Measurements from ENCODE around the gene CNTF. TPM values are rescaled to one million over a fixed set of nuclear protein-coding genes. Genes with fewer than 3 reads are reported as not detected.

Gene CNTF
- total and polyA plus RNA-seq, 4 donors = 0.28 to 2.0 (median 1.0) TPM

DNA sequence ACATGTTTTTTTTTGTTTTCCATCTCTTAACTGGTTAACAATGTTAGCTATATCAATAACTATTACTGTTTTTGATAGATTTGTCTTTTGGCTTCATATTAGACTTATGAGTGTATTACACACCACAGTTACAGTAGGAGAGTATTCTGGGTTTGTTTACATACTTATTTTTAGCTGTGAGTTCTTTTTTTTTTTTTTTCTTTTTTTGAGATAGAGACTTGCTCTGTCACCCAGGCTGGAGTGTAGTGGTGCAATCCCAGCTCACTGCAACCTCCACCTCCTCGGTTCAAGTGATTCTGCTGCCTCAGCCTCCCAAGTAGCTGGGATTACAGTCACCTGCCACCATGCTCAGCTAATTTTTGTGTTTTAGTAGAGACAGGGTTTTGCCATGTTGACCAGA, 28.0 kb downstream of the CNTF start:
- 54 to 86% methylated on average over 1 of the region's 1 CpG for WGBS, 2 donors
- H3K9ac ChIP-seq (ENCODE audit: insufficient read depth in 1 of 2, low read length in 2 of 2) = no peak overlapping the region

DNA sequence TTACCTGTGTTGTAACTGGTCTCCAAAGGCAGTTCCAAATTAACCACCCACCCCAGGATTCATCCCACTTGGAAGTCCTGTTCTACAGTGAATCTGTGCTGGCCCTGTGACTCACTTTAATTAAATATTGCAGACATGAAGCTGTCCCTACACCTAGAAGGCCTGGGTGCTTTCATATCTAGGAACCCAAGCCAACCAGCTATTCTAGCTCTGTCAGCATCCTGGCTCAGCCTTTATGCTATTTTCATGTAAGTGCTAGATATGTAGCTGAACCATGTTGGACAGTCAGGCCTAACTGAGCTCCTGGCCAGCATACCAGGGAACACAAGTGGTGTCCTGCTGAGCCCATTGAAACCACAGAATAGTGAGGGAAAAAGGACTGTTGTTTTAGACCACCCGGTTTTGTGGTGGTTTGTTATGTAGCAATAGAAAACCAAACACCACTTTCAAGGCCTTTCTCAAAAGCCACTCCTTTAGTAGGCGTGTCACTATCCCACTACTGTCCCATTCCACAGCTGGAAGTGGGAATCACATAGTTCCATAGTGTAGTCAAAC, 30.3 kb downstream of the CNTF start:
- H3K4me1 ChIP-seq (ENCODE audit: control insufficient read depth in 5 of 5, insufficient read depth in 5 of 5, low read length in 5 of 5) = peaks cover 0 to 4% (median 0%) of the 10 kb centered on the region in 5 donors
- WGBS, 2 donors = 71% methylated on average over 2 of the region's 2 CpGs
- no peak for ATAC-seq (ENCODE audit: insufficient read depth, low FRiP score)

More for the DNA sequence above, 28.0 kb downstream of the CNTF start:
- Histone ChIP-seq H3K4me3 (no peak overlapping the region), H3K36me3 (ENCODE audit: control insufficient read depth in 4 of 4, insufficient read depth in 4 of 4, low read length in 4 of 4) (no peaks in the 10 kb centered on the region), H3K4me1 (ENCODE audit: control insufficient read depth in 5 of 5, insufficient read depth in 5 of 5, low read length in 5 of 5) (peaks cover 0 to 4% (median 0%) of the 10 kb centered on the region in 5 donors), H3K9me3 (ENCODE audit: control insufficient read depth in 4 of 4, insufficient read depth in 3 of 4, low read length in 3 of 4) (peaks cover 0 to 11% (median 1%) of the 10 kb centered on the region in 4 donors), H3K27ac (ENCODE audit: low read depth in 1 of 2, low read length in 1 of 2) (no peak overlapping the region), H3K27me3 (ENCODE audit: control insufficient read depth in 3 of 3, insufficient read depth in 3 of 3, low read length in 2 of 3) (no peaks in the 10 kb centered on the region)
- ATAC-seq (ENCODE audit: insufficient read depth, low FRiP score) (no peak), DNase-seq (no peak)
- TF ChIP-seq, protein P1, sequence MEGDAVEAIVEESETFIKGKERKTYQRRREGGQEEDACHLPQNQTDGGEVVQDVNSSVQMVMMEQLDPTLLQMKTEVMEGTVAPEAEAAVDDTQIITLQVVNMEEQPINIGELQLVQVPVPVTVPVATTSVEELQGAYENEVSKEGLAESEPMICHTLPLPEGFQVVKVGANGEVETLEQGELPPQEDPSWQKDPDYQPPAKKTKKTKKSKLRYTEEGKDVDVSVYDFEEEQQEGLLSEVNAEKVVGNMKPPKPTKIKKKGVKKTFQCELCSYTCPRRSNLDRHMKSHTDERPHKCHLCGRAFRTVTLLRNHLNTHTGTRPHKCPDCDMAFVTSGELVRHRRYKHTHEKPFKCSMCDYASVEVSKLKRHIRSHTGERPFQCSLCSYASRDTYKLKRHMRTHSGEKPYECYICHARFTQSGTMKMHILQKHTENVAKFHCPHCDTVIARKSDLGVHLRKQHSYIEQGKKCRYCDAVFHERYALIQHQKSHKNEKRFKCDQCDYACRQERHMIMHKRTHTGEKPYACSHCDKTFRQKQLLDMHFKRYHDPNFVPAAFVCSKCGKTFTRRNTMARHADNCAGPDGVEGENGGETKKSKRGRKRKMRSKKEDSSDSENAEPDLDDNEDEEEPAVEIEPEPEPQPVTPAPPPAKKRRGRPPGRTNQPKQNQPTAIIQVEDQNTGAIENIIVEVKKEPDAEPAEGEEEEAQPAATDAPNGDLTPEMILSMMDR (IDR thresholded peaks at IDR 0.05; ENCODE audit: control extremely low read depth, extremely low read depth) = no peak

DNA sequence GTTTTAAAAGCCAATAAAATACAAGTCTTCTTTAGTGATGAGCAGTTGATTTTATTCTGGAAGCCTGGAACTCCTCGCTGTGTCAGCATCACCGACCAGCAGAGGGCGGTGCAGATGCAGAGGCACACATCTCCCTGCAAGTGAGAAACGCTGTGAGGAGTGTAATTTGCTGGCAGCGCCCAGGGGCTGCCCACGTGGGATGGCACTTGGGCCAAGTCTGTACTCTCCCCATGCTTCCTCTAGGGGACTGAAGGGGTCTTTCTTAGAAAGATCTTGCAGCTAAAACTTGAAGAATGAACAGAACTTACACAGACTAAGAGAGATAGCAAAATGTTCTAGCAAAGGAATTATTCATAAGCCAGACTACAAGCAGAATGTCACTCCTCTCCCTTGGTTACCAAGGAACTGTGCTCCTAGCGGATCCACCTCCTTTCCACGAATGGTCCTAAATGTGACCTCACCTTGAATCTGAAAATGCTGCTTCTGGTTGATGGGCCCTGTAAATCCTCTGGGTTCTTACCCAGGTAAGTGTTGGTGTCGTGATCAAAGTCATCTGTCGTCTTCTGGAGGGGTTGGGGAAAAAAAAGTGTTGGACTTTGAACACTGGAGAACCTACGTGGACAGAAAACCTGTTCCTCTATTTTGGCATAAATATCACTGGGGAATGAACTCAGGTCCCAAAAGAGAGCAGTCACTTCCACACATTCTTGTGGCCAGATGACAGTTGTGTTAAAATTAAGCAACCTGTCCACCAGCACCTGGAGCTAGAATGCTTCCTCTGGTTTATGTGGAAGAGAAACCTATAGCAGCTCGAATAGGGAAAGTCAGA, 31.8 kb downstream of the CNTF start:
- peaks cover 0 to 3% (median 0%) of the 10 kb centered on the region in 3 donors for H3K27me3 ChIP-seq (ENCODE audit: control insufficient read depth in 3 of 3, insufficient read depth in 3 of 3, low read length in 2 of 3)
- 31% methylated on average over 12 of the region's 12 CpGs for WGBS, 2 donors
- DNase-seq (peak; percentile 79 to 84 (median 82)), ATAC-seq (ENCODE audit: insufficient read depth, low FRiP score) (peak; percentile 75)
- no peak overlapping the region for H3K27ac ChIP-seq (ENCODE audit: low read depth in 1 of 2, low read length in 1 of 2)
- TF ChIP-seq, protein P1 (IDR thresholded peaks at IDR 0.05; ENCODE audit: control extremely low read depth, extremely low read depth) = peak; percentile 80
- H3K4me3 ChIP-seq = no peak overlapping the region
- H3K9me3 ChIP-seq (ENCODE audit: control insufficient read depth in 4 of 4, insufficient read depth in 3 of 4, low read length in 3 of 4) = no peaks in the 10 kb centered on the region
- no peaks in the 10 kb centered on the region for H3K36me3 ChIP-seq (ENCODE audit: control insufficient read depth in 4 of 4, insufficient read depth in 4 of 4, low read length in 4 of 4)
- H3K9ac ChIP-seq (ENCODE audit: insufficient read depth in 1 of 2, low read length in 2 of 2) = no peak overlapping the region
- peaks cover 0 to 4% (median 0%) of the 10 kb centered on the region in 5 donors for H3K4me1 ChIP-seq (ENCODE audit: control insufficient read depth in 5 of 5, insufficient read depth in 5 of 5, low read length in 5 of 5)

More for the DNA sequence above, 30.3 kb downstream of the CNTF start:
- Histone ChIP-seq H3K27me3 (ENCODE audit: control insufficient read depth in 3 of 3, insufficient read depth in 3 of 3, low read length in 2 of 3) (no peaks in the 10 kb centered on the region), H3K9me3 (ENCODE audit: control insufficient read depth in 4 of 4, insufficient read depth in 3 of 4, low read length in 3 of 4) (no peaks in the 10 kb centered on the region), H3K4me3 (no peak overlapping the region), H3K9ac (ENCODE audit: insufficient read depth in 1 of 2, low read length in 2 of 2) (no peak overlapping the region), H3K36me3 (ENCODE audit: control insufficient read depth in 4 of 4, insufficient read depth in 4 of 4, low read length in 4 of 4) (no peaks in the 10 kb centered on the region), H3K27ac (ENCODE audit: low read depth in 1 of 2, low read length in 1 of 2) (no peak overlapping the region)
- no peak for DNase-seq
- TF ChIP-seq, protein P1 (IDR thresholded peaks at IDR 0.05; ENCODE audit: control extremely low read depth, extremely low read depth) = no peak

Data from lung (tissue), 12 donors.